Sigmoid colon (tissue), 4 donors: ENCODE measurements around the gene FER1L5.

ENCODE experiments used
- POLR2A ChIP-seq, 2 donors: fragments of 450-650 bp; IDR thresholded peaks; one replicate each; pipeline ENCODE4 v1.6.1; 2016; ENCODE audit warnings: antibody characterized with exemption in 2 of 2, mild to moderate bottlenecking in 2 of 2, moderate library complexity in 2 of 2
- POLR2AphosphoS5 ChIP-seq, 4 donors: sonication (generic); formaldehyde crosslinking; IDR thresholded peaks; one replicate each; pipeline ENCODE4 v1.6.1; 2017; ENCODE audit warnings: antibody characterized with exemption in 4 of 4
- TF ChIP-seq, protein P1 (sequence below), 4 experiments: fragments of 450-650 bp in 3 of 4; fragments of 200-600 bp in 1 of 4; IDR thresholded peaks; one replicate each; pipeline ENCODE4 v1.5.1; 2016 to 2019; ENCODE audit warnings: antibody characterized with exemption in 4 of 4, mild to moderate bottlenecking in 3 of 4, moderate library complexity in 2 of 4

GRCh38 chr2:96661324-96661723, 18.8 kb downstream of the FER1L5 start:
- TF ChIP-seq, protein P1, sequence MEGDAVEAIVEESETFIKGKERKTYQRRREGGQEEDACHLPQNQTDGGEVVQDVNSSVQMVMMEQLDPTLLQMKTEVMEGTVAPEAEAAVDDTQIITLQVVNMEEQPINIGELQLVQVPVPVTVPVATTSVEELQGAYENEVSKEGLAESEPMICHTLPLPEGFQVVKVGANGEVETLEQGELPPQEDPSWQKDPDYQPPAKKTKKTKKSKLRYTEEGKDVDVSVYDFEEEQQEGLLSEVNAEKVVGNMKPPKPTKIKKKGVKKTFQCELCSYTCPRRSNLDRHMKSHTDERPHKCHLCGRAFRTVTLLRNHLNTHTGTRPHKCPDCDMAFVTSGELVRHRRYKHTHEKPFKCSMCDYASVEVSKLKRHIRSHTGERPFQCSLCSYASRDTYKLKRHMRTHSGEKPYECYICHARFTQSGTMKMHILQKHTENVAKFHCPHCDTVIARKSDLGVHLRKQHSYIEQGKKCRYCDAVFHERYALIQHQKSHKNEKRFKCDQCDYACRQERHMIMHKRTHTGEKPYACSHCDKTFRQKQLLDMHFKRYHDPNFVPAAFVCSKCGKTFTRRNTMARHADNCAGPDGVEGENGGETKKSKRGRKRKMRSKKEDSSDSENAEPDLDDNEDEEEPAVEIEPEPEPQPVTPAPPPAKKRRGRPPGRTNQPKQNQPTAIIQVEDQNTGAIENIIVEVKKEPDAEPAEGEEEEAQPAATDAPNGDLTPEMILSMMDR (IDR thresholded peaks at IDR 0.05) = no peak
- TF ChIP-seq POLR2A (IDR thresholded peaks at IDR 0.05) (no peak), POLR2AphosphoS5 (IDR thresholded peaks at IDR 0.05) (no peak)
